WTC11 (cell line): ENCODE data around the gene BOK. TPM values are rescaled to one million over a fixed set of nuclear protein-coding genes. Genes with fewer than 3 reads are reported as not detected.

ENCODE experiments used
- E2F5 ChIP-seq: sonication (generic); formaldehyde crosslinking; IDR thresholded peaks from 2 replicates; pipeline ENCODE4 v1.8.1; 2022; ENCODE audit warnings: mild to moderate bottlenecking, moderate library complexity, missing genetic modification reagents
- JAZF1 ChIP-seq: fragments of 250-450 bp; sonication (Bioruptor Pico); IDR thresholded peaks from 2 replicates; pipeline ENCODE4 v1.9.0; 2021; ENCODE audit warnings: moderate library complexity, mild to moderate bottlenecking, inconsistent platforms
- NFATC4 ChIP-seq: fragments of 250-450 bp; sonication (Bioruptor Pico); IDR thresholded peaks from 2 replicates; pipeline ENCODE4 v1.9.0; 2021; ENCODE audit warnings: mild to moderate bottlenecking
- TP53 ChIP-seq: sonication (generic); formaldehyde crosslinking; IDR thresholded peaks from 2 replicates; pipeline ENCODE4 v1.8.1; 2023; ENCODE audit warnings: mild to moderate bottlenecking, missing genetic modification reagents
- total RNA-seq: library from RNA; stranded (reverse); gene quantifications from 3 replicates; pipeline ENCODE4 v1.2.3, GENCODE V29; 2021
- TF ChIP-seq, protein P1 (sequence below): sonication (generic); formaldehyde crosslinking; IDR thresholded peaks from 2 replicates; pipeline ENCODE4 v1.8.0; 2022; ENCODE audit warnings: missing genetic modification reagents
- TF ChIP-seq, protein P2 (sequence below): sonication (generic); formaldehyde crosslinking; conservative IDR thresholded peaks from 2 replicates; pipeline ENCODE4 v1.8.1; 2022; ENCODE audit warnings: mild to moderate bottlenecking, missing genetic modification reagents

Gene BOK
- total RNA-seq, 1 experiment from 2014 or later: 39.4 TPM

- TF ChIP-seq, protein P1, sequence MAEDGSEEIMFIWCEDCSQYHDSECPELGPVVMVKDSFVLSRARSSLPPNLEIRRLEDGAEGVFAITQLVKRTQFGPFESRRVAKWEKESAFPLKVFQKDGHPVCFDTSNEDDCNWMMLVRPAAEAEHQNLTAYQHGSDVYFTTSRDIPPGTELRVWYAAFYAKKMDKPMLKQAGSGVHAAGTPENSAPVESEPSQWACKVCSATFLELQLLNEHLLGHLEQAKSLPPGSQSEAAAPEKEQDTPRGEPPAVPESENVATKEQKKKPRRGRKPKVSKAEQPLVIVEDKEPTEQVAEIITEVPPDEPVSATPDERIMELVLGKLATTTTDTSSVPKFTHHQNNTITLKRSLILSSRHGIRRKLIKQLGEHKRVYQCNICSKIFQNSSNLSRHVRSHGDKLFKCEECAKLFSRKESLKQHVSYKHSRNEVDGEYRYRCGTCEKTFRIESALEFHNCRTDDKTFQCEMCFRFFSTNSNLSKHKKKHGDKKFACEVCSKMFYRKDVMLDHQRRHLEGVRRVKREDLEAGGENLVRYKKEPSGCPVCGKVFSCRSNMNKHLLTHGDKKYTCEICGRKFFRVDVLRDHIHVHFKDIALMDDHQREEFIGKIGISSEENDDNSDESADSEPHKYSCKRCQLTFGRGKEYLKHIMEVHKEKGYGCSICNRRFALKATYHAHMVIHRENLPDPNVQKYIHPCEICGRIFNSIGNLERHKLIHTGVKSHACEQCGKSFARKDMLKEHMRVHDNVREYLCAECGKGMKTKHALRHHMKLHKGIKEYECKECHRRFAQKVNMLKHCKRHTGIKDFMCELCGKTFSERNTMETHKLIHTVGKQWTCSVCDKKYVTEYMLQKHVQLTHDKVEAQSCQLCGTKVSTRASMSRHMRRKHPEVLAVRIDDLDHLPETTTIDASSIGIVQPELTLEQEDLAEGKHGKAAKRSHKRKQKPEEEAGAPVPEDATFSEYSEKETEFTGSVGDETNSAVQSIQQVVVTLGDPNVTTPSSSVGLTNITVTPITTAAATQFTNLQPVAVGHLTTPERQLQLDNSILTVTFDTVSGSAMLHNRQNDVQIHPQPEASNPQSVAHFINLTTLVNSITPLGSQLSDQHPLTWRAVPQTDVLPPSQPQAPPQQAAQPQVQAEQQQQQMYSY: no peak
- TF ChIP-seq NFATC4 (CRISPR knock-in tag): no peak
- TF ChIP-seq, protein P2, sequence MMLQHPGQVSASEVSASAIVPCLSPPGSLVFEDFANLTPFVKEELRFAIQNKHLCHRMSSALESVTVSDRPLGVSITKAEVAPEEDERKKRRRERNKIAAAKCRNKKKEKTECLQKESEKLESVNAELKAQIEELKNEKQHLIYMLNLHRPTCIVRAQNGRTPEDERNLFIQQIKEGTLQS: no peak
- TF ChIP-seq E2F5 (CRISPR knock-in tag): no peak
- no peak for TF ChIP-seq JAZF1
- TF ChIP-seq TP53 (CRISPR knock-in tag): no peak
Observed at GRCh38 chr2:241620419-241620769, 61.8 kb downstream of the BOK start (continued).

Other genes starting within 250 kb of the BOK start
- 330 to 368 TPM (median 346 TPM) in 3 replicates for gene HDLBP, start 243.1 kb upstream of the BOK start, total RNA-seq
- gene SEPTIN2, start 242.8 kb upstream of the BOK start, total RNA-seq: 347 to 354 TPM (median 353 TPM) in 3 replicates
- 28.2 to 37.8 TPM (median 33.6 TPM) in 3 replicates for gene FARP2, start 202.5 kb upstream of the BOK start, total RNA-seq
- gene STK25, start 50.2 kb upstream of the BOK start, total RNA-seq: 214 to 232 TPM (median 222 TPM) in 3 replicates
- 72.6 to 88.6 TPM (median 78.0 TPM) in 3 replicates for gene THAP4, start 78.4 kb downstream of the BOK start, total RNA-seq
- 113 to 133 TPM (median 127 TPM) in 3 replicates for gene ATG4B, start 78.9 kb downstream of the BOK start, total RNA-seq
- gene DTYMK, start 128.1 kb downstream of the BOK start, total RNA-seq: 79.9 to 88.1 TPM (median 87.7 TPM) in 3 replicates
- 43.1 to 47.4 TPM (median 45.3 TPM) in 3 replicates for gene ING5, start 143.3 kb downstream of the BOK start, total RNA-seq
- 22.7 to 28.1 TPM (median 26.8 TPM) in 3 replicates for gene D2HGDH, start 175.9 kb downstream of the BOK start, total RNA-seq
- gene GAL3ST2, start 218.1 kb downstream of the BOK start, total RNA-seq: 0.73 to 0.98 TPM (median 0.78 TPM) in 3 replicates